Measurements from ENCODE around the gene DOCK8.

- TF ChIP-seq CTCF (IDR thresholded peaks at IDR 0.05) (no peak), EZH2 (IDR thresholded peaks at IDR 0.05) (no peak)
Observed at GRCh38 chr9:472479-473075, 257.9 kb downstream of the DOCK8 start.

Data from neural progenitor cell (in vitro differentiated cells).